ENCODE measurements around the gene ATP9B.

Gene ATP9B, protein sequence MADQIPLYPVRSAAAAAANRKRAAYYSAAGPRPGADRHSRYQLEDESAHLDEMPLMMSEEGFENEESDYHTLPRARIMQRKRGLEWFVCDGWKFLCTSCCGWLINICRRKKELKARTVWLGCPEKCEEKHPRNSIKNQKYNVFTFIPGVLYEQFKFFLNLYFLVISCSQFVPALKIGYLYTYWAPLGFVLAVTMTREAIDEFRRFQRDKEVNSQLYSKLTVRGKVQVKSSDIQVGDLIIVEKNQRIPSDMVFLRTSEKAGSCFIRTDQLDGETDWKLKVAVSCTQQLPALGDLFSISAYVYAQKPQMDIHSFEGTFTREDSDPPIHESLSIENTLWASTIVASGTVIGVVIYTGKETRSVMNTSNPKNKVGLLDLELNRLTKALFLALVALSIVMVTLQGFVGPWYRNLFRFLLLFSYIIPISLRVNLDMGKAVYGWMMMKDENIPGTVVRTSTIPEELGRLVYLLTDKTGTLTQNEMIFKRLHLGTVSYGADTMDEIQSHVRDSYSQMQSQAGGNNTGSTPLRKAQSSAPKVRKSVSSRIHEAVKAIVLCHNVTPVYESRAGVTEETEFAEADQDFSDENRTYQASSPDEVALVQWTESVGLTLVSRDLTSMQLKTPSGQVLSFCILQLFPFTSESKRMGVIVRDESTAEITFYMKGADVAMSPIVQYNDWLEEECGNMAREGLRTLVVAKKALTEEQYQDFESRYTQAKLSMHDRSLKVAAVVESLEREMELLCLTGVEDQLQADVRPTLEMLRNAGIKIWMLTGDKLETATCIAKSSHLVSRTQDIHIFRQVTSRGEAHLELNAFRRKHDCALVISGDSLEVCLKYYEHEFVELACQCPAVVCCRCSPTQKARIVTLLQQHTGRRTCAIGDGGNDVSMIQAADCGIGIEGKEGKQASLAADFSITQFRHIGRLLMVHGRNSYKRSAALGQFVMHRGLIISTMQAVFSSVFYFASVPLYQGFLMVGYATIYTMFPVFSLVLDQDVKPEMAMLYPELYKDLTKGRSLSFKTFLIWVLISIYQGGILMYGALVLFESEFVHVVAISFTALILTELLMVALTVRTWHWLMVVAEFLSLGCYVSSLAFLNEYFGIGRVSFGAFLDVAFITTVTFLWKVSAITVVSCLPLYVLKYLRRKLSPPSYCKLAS

GRCh38 chr18:79068937-79069716 lies at the start of gene ATP9B:
TSS of gene ATP9B (plus strand) at chr18:79069394. CDS start at chr18:79069411, 17 bp downstream.
- DNase-seq = peak; percentile 100

DNA sequence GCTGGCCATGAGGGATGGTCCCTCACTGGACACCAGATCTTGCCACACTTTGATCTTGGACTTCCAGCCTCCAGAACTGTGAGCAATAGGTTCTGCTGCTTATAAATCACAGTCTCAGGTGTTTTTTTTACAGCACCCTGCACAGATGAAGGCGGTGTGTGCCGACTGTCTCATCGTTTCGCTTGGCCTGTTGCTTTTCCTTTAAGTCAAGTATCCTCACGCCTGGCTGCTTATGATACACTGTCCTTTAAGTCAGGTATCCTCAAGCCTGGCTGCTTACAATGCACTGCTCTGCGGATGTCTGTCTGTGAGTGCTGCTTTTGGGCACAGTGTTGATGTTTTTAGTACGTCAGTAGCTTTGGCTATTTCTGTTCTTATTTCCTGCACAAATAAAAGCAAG lies 49.3 kb upstream of the ATP9B start:
- DNase-seq = no peak

- no peak for DNase-seq
Measured at GRCh38 chr18:79022603-79023002, 46.6 kb upstream of the ATP9B start.

- DNase-seq = no peak
Measured at GRCh38 chr18:79026491-79026890, 42.7 kb upstream of the ATP9B start.

- no peak for DNase-seq
Measured at GRCh38 chr18:79030680-79031079, 38.5 kb upstream of the ATP9B start.

DNA sequence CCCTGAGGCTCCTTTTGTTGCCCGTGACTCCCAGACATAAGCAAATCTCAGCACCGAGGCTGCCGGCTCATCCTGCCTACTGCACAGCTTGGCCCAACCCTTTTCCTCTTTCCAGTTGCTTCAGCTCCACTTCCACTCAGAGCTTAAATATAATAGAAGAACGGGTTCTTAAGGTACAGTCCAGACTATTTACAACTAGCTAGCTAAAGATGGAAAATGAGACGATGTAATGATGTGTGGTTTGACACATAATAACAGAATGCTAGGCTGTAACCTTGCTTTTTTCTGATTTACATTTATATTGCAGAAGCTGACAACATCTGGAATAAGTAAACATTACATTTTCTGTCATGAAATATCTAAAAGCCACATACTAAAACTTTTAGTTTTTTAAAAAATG lies 26.9 kb upstream of the ATP9B start:
- no peak for DNase-seq

- DNase-seq = no peak
Measured at GRCh38 chr18:79043288-79043687, 25.9 kb upstream of the ATP9B start.

DNA sequence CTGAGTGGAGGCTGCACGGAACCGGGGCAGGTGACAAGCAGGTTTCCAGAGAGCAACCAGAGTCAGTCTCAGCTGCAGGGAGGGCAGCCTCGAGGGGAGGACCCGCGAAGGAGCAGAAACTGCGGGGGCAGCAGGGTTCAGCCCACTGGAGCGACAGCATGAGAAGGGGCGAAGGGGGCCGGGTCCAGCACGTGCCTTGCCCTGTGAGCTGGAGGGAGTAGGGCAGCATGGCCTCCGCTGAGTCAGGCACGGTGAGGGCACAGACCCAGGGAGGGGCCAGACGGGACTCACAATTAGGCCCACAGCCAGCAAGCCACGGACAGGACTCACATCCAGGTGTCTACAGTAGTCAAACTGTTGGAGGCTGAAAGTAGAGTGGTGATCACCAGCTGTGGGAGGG lies 22.7 kb upstream of the ATP9B start:
- no peak for DNase-seq

DNA sequence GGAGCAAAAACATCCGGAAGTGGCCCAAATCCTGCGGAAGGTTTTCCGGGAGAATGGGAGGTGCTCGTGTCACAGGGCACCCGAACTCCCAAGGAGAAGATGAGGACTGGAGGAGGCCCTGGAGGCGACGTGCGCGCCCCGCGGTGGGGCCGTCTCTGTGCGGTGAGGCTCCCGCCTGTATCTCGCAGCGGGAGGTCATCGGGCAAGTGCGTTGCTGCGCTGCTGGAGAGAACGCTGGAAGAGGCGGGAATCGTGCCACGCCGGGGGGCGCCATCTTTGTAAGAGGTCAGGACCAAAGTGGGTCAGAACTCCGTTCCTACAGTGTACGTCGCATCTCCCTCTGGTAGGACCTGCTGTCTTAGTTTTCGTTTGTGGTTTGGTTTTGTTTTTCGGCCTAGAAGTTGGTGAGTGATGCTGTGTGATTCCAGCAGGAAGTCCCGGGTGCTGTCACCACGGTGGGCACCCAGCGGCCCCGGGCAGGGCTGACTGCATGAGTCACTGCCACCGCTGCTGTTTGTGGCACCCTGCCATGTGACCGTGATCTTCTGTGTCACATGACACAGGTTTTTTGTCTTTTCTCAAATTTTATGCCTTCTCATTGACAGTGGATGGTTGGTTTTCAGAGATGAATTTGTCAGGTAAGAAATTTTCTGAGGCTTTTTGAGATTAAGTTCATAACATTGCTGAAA lies 21.5 kb upstream of the ATP9B start:
- DNase-seq = no peak

- no peak for DNase-seq
Measured at GRCh38 chr18:79048245-79048632, 21.0 kb upstream of the ATP9B start.

GRCh38 chr18:79049506-79049905 lies 19.7 kb upstream of the ATP9B start:
- no peak for DNase-seq

DNA sequence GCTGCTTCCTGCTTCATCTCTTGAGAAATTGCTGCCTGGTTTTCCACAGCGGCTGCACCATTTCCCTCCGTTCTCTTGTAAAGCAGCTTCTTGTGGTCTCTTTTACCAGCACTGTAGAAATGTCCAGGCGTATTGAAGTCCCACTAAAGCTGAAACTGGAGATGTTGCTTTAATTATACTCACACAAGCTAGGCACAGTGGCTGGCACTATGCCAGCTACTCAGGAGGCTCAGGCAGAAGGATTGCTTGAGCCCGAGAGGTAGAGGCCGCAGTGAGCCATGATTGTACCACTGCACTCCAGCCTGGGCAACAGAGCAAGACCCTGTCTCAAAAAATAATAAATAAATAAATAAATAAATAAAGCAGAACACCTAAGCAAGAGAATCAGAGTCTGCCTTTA lies 19.2 kb upstream of the ATP9B start:
- DNase-seq = no peak

- DNase-seq = no peak
Measured at GRCh38 chr18:79056827-79057367, 12.3 kb upstream of the ATP9B start.

DNA sequence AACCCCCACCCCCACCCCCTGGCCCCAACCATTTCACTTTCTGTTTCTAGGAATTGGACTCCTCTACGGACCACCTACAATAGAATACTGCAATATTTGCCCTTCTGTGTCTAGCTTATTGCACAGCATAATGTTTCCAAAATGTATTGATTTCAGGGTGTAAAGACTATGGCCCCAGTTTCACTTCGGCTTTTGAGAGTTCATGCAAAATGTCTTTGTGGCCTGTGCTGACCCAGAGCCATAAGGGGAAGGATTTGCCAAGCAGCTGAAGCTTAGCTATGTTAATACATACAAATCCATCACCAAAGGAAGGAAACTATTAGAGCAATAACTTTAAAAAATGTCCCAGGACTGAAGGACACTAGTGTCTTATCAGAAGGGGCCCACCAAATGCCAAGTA lies 11.2 kb upstream of the ATP9B start:
- no peak for DNase-seq

GRCh38 chr18:79062806-79063205 lies 6.4 kb upstream of the ATP9B start:
- DNase-seq = no peak

- DNase-seq = peak; percentile 99
Measured at GRCh38 chr18:79064228-79064627, 5.0 kb upstream of the ATP9B start.

DNA sequence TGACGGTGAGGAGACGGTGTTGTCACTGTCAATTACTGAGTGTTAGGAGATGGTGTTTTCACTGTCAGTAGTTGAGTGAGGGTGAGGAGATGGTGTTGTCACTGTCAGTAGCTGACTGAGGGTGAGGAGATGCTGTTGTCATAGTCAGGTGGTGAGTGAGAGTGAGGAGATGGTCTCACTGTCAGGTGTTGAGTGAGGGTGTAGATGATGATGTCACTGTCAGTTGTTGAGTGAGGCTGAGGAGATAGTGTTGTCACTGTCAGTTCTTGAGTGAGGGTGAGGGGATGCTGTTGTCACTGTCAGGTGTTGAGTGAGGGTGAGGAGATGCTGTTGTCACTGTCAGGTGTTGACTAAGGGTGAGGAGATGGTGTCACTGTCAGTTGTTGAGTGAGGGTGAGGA lies 3.4 kb upstream of the ATP9B start:
- DNase-seq = no peak

DNA sequence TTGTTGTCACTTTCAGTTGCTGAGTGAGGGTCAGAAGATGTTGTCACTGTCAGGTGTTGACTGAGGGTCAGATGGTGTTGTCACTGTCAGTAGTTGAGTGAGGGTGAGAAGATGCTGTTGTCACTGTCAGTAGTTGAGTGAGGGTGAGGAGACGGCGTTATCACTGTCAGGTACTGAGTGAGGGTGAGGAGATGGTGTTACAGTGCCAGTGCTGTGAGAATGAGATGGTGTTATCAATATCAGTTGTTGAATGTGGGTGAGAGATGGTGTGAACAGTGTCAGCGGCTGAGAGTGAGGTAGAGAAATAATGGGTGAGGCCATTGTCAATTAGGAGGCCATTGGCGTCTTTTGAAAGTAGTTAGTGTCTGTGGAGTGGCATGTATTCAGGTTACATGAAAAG lies 1.6 kb upstream of the ATP9B start:
- no peak for DNase-seq

DNA sequence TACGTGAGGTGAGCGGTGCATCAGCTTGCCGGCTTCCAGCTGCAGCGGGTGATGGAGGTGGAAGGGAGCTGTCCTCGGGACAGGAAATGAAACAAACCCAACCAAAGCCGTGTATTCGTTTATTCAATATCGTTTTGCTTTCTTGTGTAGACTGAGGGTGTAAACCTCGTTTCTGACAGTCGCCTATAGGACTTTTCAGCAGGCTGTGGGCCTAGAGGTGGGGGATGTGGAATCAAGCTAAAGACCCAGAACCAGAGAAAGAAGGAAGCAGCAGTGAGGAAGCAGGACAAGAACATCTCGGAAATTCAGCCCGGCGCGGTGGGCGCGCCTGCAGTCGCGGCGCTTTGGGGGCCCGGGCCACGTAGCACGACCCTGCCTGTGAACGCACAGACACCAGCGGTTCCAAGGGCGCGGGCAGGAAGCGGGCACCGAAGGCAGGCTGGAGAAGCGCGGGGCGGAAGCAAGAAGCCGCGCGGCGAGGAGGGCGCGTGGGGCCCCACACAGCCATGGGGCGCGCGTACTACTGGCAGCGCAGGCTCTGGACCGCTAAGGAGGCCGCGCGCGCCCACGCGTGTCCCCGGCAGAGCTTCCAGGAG lies 755 bp upstream of the ATP9B start:
- peak; percentile 79 for DNase-seq

- DNase-seq = peak; percentile 52
Measured at GRCh38 chr18:79069717-79070151, 540 bp downstream of the ATP9B start.

- peak; percentile 35 for DNase-seq
Measured at GRCh38 chr18:79070486-79070885, 1.3 kb downstream of the ATP9B start.

Measured in NCI-H146 (cell line).